ENCODE measurements around the gene LBP.

GRCh38 chr20:38405132-38405531, 58.9 kb downstream of the LBP start:
- no peak for TF ChIP-seq POLR2AphosphoS5 (IDR thresholded peaks at IDR 0.05; ENCODE audit: low read depth, low read length)
- no peak for TF ChIP-seq REST (IDR thresholded peaks at IDR 0.05; ENCODE audit: insufficient read depth in 1 of 2, low read depth in 2 of 2, low read length in 2 of 2)
- no peak for TF ChIP-seq TAF1 (IDR thresholded peaks at IDR 0.05; ENCODE audit: borderline replicate concordance, insufficient read depth, low read length)

Data from PFSK-1 (cell line).